UCSD-AML1 (cell line): ENCODE results near the gene PXYLP1.

ENCODE experiments used
- DNase-seq: peaks from one replicate; lab custom pipeline; 2025; ENCODE audit not compliant: unreplicated experiment; lab: John Stamatoyannopoulos, UW

PXYLP1 gene

DNA sequence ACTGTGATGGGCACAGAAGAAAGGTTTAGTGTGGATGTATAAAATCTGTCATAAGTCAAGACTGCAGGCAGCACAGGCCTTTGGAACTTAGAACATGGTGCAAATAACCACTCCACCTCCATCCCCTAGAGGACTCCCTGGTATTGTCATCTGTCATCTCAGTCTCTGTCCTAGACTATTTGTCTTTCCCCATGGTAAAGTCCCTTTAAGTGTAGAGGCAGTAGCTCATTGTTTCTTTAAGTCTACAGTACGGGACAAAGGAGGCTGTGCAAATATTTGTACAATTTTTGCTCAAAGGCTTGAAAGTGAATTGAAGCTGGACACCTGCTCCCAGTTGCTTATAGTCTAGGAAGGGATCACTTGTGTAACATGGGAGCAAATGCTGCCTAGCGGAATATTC is 3.2 kb upstream of the PXYLP1 start:
- DNase-seq: no peak

DNA sequence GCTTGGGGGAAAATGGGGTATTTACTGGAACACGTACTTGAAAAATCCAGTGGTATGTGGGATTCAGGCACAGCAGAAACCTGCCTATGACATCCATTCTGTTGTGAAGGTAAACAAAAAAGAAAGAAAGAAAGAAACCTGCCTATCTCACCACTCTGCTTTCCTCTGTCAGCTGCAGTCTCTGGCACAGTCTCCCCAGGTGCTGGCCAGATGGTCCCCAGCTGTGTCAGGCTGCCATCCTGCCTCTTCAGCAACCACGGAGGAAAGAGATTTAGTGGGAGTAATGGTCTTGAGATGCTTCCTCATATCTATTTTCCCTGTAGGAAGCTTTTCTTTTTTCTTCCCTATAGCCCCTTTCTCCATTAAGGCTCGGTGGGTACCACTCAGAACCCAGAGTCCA is 2.5 kb upstream of the PXYLP1 start:
- no peak for DNase-seq

DNA sequence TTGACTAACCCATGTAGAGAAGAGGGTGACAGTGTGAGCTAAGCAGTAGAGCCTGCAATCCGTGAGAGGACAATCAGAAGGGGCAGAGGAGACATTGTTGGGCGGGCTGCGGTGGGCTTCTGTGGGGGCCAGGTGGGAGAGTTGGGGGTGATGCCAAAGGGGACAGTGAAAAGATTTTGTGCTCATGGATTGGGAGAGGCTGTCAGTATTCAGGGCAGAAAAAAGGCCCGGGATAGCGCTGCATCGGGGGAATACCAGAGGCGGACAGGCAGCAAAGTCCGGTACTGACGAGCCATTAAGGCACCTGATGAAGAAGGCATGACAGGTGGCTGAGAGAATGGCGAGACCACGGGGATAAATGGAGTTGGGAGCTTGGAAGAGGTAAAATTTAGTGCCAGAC is 1.3 kb upstream of the PXYLP1 start:
- no peak for DNase-seq

DNA sequence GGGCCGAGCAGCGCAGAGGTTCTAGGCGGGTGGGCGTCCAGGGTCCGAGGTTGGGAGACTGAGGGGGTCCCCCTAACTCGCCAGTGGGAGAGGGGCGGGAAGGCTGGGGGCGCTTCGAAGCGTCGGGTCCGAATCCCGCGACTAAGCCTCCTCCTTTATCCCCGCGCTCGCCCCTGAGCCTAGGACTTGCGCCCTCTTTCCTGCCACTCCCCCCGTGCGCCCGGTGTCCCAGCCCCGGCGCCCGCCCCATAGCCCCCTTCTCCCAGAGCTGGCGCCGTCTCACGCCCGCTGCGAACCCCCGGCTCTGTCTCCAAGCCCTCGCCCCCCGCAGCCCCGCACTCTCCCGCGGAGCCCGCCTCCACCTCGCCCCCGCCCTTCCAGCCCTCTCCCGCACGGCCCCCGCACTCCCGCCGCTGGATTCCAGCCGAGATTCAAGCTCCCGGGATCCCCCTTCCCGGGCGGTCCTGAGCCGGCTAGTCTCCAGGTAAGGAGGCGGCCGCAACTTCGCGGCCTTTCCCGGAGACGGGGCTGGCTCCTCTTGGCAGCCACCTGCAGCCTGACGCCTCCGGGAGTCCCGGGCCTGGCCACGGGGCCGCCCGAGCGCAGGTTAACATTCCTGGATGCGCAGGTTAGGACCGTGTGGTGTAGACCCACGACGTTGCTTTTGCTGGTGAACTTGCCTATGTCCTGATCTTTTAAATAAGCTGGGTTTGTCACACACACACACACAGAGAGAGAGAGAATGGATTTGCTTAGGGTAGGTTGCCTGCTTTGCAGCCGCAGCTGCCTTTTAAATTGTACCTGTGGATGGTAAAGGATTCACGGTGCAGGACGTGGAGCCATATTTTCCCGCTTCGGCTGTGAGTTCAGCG is 563 bp downstream of the PXYLP1 start:
- DNase-seq: no peak

DNA sequence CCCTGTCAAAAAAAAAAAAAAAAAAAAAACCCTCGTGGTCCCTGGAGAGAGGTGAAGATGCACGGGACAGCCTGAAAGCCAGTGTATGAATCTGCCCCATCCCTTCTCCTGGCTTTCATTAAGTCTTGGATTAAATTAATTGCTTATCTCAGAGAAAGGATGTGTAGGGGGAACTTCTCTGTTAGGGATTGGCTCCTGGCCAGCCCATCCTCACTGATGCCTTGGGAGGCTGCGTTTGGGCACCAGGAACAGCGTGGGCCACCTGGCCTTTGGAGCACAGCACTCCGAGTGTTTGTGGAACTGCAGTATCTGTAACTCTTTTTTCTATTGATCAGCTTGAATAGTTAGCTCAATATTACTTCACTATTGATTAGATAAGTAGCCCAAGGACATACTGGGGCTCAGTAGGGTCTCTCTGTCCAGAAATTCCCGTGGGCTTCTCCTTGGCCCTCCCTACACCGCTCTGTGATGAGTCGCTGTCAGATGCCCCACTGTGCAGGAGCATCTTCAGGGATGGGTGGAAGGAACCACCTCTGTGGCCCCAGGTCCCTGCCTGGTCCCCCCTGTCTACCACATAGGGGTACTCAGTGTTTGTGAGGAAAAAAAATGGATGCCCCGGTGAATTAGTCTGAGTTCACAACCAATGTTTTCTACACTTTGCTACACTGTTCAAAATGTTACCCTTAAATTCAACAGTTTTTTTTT is 2.0 kb downstream of the PXYLP1 start:
- DNase-seq: no peak

DNA sequence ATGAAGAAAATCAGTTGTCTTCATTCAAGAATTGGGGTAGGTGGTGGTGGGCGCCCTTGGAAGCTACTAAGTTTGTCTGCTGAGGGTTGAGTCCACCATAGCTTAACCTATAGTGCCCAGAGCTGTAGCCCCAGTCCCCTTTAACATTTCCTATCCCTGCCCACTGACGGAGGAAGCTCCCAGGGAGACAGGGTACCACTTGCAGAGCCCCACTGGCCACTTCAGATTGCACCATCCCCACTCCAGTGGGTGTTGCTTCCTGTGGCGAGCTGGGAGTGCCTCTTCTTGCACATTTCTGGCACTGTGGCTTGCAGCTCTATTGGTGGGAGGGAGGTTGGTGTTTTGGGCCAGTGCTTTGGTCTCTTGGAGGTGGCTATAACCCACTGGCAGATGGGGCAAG is 2.7 kb downstream of the PXYLP1 start:
- DNase-seq: no peak

DNA sequence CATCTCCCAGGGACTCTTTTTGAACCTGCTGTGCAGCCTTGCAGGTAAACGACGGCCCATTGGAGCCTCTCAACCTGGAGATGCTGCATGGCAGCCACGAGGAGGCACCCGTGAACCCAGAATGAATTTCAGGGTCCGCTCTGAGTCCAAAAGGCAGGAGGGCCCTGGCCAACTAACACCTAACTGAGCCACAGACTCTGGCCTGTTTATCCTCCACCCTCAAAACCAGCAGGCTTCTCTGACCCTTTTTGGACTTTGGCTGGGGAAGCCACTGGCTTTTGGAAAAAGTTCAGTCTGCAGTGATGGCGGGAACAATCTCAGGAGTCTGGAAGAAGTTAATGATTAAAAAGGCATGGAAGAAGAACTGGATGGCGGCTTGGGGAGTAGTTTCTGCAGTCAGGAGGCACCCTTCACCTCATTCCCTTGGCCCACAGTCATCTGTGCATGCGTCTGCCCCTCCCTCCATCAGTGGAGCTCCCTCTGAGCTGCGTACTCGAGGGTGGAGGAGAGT is 4.1 kb downstream of the PXYLP1 start:
- DNase-seq: no peak

DNA sequence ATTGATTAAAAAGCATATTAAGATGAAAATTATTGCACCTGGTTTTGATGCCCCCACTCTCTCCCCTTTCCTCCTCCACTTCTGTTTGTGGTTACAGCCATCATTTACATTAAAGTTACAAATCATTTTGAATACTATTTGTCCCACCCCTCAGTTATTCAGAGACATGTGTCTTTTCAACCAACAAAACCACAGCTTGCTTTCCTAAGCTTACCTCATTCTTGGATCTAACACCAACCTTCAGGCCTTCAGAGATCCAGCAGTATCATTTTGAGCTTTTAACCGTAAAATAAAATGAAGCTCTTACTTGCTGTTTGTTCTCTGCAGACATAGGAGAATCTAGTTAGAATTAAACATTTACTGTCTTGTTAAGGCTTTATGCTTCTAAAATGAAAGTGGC is 4.7 kb downstream of the PXYLP1 start:
- DNase-seq: no peak

DNA sequence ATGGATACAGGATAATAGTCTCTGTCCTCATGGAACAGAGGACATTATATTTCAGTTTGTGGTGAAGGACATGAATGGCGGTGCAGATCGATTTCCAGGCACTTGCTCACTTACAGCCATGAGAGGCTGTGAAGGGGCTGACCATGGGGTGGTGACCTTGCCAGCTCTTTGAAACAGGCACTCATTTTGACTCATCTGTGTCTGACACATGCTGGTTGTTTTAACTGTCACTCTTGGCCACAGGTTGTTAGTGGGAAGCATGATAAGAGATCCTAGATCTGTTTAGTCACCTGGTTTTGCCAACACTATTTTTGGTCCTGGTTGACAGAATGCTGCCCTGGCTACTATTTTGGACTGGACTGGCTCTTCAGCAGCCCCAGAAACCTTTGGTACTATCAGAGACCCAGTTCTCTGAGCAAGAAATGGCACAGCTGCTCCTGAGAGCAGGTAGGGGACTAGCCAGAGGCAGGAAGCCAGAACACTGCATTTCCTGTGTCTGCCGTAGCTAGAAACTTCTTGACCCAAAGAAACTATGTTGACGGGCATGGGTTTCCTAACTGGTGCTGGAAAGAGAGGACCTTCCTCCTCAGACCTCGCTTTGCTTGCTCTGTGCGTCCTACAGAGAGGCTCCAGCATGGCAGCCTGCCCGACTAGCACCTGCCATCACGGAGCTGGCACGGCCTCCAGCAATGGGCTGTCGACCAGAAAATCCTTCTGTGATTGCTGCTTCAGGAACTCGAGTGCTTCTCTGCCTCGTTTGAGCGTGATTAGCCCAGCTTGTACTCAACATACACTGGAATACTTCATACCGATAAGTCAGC is 6.3 kb downstream of the PXYLP1 start:
- DNase-seq: no peak

DNA sequence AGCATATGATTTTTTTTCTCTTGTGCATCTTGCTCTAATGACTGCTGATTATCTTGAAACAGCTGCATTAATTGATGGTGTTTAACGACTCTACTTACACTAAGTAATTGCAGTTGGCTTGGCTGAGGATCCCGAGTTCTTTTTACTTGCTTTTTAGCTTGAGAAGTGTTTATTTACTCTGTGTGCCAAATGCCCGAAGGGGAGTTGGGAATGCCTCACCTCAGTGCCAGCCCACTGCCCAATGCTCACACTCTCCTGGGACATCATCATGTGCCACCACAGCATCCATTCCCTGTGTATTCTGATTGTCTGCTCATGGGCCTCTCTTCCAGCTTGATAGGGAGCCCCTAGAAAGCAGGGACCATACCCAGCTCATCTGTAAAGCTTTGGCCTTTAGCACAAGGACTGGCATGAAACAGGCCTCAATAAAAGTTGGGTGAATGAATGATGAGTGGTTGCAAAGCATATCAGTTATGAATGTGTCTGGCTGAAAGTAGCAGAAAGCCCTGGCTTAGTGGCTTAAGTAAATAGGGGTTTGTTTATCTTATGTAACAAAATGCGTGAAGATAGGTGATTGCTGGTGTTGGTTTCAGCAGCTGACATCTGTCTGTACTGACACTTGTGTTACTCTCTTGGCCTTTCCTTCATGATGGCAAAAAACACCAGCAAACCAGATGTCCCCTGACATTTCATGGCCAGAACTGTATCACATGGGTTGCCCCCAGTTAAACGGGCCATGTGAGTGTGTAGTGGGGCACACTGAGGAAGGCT is 8.1 kb downstream of the PXYLP1 start:
- no peak for DNase-seq

DNA sequence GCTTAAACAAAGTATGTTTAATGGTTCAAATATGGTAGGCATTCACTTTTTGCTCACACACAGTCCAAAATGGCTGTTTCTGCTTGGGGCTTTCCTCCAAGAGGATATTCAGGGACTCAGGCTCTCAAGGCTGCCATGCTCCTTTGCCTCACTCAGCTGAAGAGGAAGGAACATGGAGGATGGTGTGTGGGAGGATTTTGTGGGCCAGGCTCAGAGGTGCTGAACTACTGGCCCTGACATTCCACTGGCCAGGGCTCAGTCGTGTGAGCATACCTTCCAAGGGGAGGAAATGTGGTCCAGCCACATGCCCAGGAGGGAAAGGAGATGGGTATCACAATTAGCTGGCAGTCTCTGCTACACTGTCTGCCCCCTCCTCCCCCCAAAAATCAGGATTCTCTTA is 8.7 kb downstream of the PXYLP1 start:
- peak; percentile 26 for DNase-seq

DNA sequence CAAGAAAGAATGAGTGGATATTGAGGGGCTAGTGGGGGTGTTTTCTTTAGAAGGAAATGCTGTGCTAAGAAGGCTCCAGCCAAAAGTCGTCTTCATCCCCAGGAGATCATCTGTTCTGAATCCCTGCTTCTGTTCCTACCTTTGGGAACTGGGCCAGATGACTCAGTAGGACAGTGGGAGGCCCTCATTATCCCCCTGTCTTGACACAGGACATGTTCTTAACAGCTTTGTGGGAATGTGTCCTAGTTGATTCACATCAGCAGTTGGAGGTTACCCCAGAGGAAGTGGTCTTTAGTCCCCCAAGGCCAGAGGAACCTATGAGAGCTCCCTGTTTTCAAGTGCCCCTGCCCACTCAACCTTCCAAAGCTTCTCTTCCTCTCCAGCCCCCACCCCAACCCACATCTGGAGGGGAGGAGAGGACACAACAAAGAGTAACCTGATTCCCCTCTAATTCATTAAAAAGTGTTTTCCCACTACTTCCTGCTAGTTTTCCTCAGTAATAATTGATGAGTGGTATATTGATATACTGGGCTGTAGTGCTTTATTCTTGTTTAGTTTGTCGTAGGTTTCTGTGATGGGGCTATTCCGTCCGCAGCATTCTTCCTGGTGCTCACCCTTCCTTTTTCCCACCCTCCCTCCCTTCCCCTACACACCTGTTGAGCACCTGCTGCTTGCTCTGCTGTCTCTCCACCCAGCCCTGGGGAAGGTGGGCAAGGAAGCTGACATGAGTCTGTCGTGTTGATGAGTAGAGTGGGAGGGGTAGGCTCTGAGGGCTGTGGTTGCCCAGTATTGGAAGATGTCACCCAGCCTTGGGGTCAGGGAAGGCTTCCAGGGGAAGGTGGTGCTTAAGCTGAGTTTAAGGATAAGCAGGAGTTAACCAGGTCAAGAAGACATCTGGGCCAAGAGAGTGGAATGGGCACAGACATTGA is 9.3 kb downstream of the PXYLP1 start:
- no peak for DNase-seq

DNA sequence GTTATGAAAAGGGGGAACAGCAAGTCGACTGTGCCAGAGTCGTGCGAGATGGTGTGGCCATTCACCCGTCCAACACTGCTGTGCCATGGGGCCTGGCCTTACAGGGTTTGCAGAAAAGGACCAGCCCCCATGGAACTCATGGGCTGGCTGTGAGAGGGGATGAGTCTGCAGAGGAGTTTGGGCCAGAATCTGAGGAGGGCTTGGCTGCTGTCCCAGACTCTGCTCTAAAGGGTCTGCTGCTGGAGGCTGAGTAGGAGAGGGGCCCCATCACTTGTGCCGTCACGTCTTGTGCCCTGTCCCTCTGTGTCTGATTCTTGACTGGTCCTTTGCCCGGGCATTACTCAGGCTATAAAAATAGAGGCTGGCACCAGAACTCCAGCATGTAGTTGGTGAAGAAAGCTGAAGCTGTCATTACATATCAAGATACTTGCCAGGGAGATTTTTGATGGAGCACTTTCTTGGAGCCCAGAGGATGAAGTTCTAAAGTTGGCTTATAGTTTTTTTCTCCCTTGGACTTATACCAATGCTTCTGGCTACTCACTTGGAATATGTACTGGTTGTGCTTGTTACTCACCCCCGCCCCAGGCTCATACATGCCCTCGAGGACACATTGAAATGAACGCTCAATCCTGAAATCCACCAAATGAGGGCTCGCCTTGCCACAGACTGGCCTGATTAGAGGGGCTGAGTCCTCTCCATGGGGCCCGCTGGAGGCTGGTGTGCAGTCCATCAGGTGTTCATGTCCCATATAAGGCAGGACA is 10.2 kb downstream of the PXYLP1 start:
- DNase-seq: no peak

DNA sequence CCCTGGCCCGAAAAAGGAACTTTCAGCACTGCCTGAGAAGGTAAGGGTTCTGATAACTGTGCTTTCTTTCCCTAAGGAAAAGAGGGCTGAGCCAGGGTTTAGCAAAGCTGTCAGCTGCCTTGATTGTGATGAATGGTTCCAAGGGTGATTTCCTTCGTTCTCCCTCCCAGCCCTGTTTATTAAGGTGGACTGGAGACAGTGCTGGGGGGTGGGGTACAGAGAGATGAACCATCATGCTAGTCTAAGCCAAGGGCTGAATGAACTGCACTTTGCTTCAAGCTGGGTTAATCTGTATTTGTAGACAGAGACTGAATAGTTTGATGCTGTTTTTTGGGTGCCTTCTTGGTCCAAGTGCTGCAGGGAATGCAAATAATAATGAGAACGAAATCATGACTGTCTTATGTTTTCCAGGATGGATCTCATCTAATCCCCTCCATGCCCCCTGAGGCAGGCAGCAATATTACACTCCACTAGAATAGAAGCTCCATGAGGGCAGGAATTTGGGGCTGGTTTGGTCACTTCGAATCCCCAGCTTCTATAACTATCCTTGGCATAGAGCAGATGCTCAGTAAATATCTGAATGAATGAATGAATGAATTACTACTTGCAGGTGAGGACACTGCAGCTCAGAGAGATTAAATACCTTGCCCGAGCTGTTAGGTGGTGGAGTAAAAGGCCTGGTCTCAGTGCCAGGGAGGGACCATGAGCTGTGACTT is 10.9 kb downstream of the PXYLP1 start:
- no peak for DNase-seq

DNA sequence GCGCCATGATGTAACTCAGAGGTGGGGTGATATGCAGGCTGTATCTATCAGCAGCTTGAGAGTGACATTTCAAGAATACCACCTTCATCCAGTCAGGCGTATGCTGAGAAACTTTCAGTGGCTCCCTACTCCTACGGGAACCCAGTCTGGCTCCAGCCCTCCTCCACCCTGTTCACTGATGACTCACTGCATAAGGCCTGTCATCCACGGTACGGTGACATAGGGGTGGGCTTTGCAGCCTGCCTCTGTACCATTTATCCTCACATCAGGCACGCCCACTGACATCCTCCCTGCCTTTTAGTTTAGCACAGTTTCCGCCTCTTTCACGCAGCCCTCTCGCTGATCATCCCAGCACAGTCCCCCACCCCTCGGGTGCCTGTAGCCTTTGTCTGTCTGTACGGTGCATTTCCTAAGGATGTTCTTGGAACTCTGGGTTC is 11.7 kb downstream of the PXYLP1 start:
- no peak for DNase-seq

DNA sequence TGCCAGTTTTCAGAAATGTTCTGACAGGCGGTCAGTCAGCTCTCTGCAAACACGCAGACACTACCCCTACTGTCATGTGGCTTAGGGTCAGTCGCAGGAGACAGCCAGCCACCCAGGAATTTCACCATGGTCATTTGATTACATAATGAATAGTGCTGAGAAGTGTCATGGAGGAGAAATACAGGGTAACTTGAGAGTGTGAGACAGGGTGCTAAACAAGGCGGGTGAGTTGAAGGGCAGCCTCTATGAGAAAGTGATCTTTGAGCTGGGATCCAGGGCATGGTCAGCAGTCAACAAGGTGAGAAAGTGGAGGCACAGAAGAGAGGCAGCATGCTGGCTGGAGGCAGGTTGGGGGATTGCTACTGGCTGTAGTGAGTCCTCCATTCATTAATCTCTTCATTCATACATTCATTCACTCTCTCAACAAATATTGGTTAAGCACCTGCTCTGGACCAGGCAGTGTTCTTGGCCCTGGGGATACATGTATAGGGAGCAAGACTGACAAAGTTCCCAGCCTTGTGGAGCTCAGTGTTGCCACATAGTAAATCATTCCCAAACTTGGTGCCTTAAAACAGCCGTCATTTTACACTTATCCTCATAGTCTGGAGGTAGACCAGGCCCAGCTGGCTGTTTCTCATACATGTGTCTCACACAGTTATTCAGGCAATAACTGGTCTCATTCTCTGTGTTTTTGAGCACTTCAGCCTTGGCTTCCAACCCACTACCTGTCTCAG is 14.8 kb downstream of the PXYLP1 start:
- no peak for DNase-seq

DNA sequence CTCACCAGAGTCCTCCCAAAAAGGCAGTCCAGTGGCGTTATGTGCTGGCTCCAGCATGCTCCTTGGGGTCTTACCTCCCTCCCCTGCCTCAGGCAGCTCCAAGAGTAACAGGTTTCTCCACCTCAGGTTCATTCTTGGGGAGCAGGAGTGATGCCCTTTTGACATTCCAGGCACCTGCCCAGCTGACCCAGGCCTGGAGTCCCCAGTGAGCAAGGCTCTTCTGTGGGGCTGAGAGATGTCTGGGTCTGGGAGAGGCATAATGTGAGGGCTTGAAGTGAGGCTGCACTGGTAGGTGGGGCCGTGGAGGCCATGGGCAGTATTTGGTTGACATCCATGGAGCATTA is 15.3 kb downstream of the PXYLP1 start:
- DNase-seq: no peak

DNA sequence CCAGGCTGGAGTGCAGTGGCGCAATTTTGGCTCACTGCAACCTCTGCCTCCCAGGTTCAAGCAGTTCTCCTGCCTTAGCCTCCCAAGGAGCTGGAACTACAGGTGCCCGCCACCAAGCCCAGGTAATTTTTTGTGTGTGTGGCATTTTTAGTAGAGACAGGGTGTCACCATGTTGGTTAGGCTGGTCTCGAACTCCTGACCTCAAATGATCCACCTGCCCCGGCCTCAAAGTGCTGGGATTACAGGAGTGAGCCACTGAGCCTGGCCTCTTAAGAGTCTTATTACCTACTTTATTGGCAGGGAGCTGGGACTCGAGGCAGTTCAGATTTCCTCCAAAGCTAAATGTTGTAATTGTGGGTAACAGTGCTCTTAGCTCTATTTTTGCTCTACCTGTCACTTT is 16.4 kb downstream of the PXYLP1 start:
- DNase-seq: no peak
